ENCODE data around the gene LRRC8D. TPM values are rescaled to one million over a fixed set of nuclear protein-coding genes. Genes with fewer than 3 reads are reported as not detected.

Gene LRRC8D
- total RNA-seq, 1 experiment from 2014 or later, result 15.0 TPM

- no peaks in the 10 kb centered on the region for H3K4me1 ChIP-seq (ENCODE audit: control insufficient read depth in 1 of 2, insufficient read depth in 2 of 2, low read length in 2 of 2)
- no peaks in the 10 kb centered on the region for H3K79me2 ChIP-seq (ENCODE audit: insufficient read depth, low read length)
- RAD21 ChIA-PET (ENCODE audit: low non-redundant PET in 1 of 2, low total read pairs in 2 of 2, uncharacterized antibody in 2 of 2, unreplicated experiment in 2 of 2), result no interaction called here
- no peaks in the 10 kb centered on the region for H3K36me3 ChIP-seq (ENCODE audit: control insufficient read depth in 1 of 2, insufficient read depth in 2 of 2, low read length in 2 of 2)
- no peaks in the 10 kb centered on the region for H4K20me1 ChIP-seq (ENCODE audit: insufficient read depth)
- intact Hi-C loops (cut with micrococcal nuclease), result no loop called here
- no peak overlapping the region for H3K4me3 ChIP-seq (replicated peaks in 1 of 2; ENCODE audit: low read depth in 1 of 2, low read length in 2 of 2)
- ATAC-seq, result no peak
- no peaks in the 10 kb centered on the region; a peak in 1 of 4 replicates for H3K9me3 ChIP-seq (ENCODE audit: control insufficient read depth in 1 of 2, insufficient read depth in 1 of 2, low read depth in 1 of 2, low read length in 2 of 2)
- DNase-seq (ENCODE audit: low read depth, low spot score), result no peak
- POLR2A ChIA-PET, result no interaction called here
- CTCF ChIA-PET, result no interaction called here
- H3K9me2 ChIP-seq (ENCODE audit: insufficient read depth), result no peaks in the 10 kb centered on the region
- no peak overlapping the region for H3K27ac ChIP-seq (ENCODE audit: low read depth, low read length)
- no peaks in the 10 kb centered on the region for H3K27me3 ChIP-seq (ENCODE audit: insufficient read depth, low read length)
- no peak overlapping the region for H2AFZ ChIP-seq (ENCODE audit: low read depth, low read length, poor library complexity, severe bottlenecking)
- no peak overlapping the region for H3K9ac ChIP-seq (ENCODE audit: low read length)
- TF ChIP-seq TCF7L2 (IDR thresholded peaks at IDR 0.05; ENCODE audit: borderline replicate concordance, extremely low read depth, insufficient read depth, insufficient read length) (no peak), EZH2 (IDR thresholded peaks at IDR 0.05) (no peak), SP1 (IDR thresholded peaks at IDR 0.05; ENCODE audit: low read depth) (no peak), CBX3 (IDR thresholded peaks at IDR 0.05; ENCODE audit: low read depth) (no peak), SIN3A (IDR thresholded peaks at IDR 0.05; ENCODE audit: low read depth) (no peak), EZH2phosphoT487 (IDR thresholded peaks at IDR 0.05; ENCODE audit: borderline replicate concordance) (no peak), JUND (IDR thresholded peaks at IDR 0.05) (no peak), ELF1 (IDR thresholded peaks at IDR 0.05; ENCODE audit: borderline replicate concordance, low read depth) (no peak), POLR2AphosphoS5 (IDR thresholded peaks at IDR 0.05; ENCODE audit: low read depth, low read length) (no peak), MAX (IDR thresholded peaks at IDR 0.05) (no peak), CEBPB (IDR thresholded peaks at IDR 0.05; ENCODE audit: low read depth) (no peak), ZFX (IDR thresholded peaks at IDR 0.05) (no peak), POLR2A (IDR thresholded peaks at IDR 0.05; ENCODE audit: borderline replicate concordance, extremely low read depth, insufficient read depth, insufficient read length) (no peak), SRF (IDR thresholded peaks at IDR 0.05; ENCODE audit: low read depth) (no peak), RAD21 (IDR thresholded peaks at IDR 0.05; ENCODE audit: low read depth) (no peak), YY1 (IDR thresholded peaks at IDR 0.05; ENCODE audit: extremely low read depth, insufficient replicate concordance, low read depth, low read length) (no peak)
- TF ChIP-seq, protein P1, sequence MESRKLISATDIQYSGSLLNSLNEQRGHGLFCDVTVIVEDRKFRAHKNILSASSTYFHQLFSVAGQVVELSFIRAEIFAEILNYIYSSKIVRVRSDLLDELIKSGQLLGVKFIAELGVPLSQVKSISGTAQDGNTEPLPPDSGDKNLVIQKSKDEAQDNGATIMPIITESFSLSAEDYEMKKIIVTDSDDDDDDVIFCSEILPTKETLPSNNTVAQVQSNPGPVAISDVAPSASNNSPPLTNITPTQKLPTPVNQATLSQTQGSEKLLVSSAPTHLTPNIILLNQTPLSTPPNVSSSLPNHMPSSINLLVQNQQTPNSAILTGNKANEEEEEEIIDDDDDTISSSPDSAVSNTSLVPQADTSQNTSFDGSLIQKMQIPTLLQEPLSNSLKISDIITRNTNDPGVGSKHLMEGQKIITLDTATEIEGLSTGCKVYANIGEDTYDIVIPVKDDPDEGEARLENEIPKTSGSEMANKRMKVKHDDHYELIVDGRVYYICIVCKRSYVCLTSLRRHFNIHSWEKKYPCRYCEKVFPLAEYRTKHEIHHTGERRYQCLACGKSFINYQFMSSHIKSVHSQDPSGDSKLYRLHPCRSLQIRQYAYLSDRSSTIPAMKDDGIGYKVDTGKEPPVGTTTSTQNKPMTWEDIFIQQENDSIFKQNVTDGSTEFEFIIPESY (IDR thresholded peaks at IDR 0.05; ENCODE audit: extremely low read depth, insufficient replicate concordance, low read length), result no peak
- TF ChIP-seq, protein P2, sequence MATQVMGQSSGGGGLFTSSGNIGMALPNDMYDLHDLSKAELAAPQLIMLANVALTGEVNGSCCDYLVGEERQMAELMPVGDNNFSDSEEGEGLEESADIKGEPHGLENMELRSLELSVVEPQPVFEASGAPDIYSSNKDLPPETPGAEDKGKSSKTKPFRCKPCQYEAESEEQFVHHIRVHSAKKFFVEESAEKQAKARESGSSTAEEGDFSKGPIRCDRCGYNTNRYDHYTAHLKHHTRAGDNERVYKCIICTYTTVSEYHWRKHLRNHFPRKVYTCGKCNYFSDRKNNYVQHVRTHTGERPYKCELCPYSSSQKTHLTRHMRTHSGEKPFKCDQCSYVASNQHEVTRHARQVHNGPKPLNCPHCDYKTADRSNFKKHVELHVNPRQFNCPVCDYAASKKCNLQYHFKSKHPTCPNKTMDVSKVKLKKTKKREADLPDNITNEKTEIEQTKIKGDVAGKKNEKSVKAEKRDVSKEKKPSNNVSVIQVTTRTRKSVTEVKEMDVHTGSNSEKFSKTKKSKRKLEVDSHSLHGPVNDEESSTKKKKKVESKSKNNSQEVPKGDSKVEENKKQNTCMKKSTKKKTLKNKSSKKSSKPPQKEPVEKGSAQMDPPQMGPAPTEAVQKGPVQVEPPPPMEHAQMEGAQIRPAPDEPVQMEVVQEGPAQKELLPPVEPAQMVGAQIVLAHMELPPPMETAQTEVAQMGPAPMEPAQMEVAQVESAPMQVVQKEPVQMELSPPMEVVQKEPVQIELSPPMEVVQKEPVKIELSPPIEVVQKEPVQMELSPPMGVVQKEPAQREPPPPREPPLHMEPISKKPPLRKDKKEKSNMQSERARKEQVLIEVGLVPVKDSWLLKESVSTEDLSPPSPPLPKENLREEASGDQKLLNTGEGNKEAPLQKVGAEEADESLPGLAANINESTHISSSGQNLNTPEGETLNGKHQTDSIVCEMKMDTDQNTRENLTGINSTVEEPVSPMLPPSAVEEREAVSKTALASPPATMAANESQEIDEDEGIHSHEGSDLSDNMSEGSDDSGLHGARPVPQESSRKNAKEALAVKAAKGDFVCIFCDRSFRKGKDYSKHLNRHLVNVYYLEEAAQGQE (IDR thresholded peaks at IDR 0.05; ENCODE audit: low read depth), result no peak
- TF ChIP-seq, protein P3, sequence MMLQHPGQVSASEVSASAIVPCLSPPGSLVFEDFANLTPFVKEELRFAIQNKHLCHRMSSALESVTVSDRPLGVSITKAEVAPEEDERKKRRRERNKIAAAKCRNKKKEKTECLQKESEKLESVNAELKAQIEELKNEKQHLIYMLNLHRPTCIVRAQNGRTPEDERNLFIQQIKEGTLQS (IDR thresholded peaks at IDR 0.05), result no peak
- BruUV-seq (replicated peaks), result no TSS peak
- H3K4me2 ChIP-seq (ENCODE audit: low read length), result no peak overlapping the region
Observed at GRCh38 chr1:89877756-89878155, 56.9 kb downstream of the LRRC8D start.

Data from HCT116 (cell line).